Ovary (tissue), 3 donors: ENCODE data around the gene RPS2.

ENCODE experiments used
- CTCF ChIP-seq, 3 donors: fragments of 450-650 bp in 2 of 3; fragments of 200-600 bp in 1 of 3; IDR thresholded peaks; one replicate each; pipeline versions ENCODE4 v1.5.1 to v1.8.0; 2016 to 2022; ENCODE audit warnings: antibody characterized with exemption in 3 of 3, mild to moderate bottlenecking in 1 of 3
- EP300 ChIP-seq: sonication (generic); formaldehyde crosslinking; IDR thresholded peaks from one replicate; pipeline ENCODE4 v1.6.1; 2017; ENCODE audit warnings: antibody characterized with exemption
- donor health status: DM: no; HTN: no; CAD: no.

DNA sequence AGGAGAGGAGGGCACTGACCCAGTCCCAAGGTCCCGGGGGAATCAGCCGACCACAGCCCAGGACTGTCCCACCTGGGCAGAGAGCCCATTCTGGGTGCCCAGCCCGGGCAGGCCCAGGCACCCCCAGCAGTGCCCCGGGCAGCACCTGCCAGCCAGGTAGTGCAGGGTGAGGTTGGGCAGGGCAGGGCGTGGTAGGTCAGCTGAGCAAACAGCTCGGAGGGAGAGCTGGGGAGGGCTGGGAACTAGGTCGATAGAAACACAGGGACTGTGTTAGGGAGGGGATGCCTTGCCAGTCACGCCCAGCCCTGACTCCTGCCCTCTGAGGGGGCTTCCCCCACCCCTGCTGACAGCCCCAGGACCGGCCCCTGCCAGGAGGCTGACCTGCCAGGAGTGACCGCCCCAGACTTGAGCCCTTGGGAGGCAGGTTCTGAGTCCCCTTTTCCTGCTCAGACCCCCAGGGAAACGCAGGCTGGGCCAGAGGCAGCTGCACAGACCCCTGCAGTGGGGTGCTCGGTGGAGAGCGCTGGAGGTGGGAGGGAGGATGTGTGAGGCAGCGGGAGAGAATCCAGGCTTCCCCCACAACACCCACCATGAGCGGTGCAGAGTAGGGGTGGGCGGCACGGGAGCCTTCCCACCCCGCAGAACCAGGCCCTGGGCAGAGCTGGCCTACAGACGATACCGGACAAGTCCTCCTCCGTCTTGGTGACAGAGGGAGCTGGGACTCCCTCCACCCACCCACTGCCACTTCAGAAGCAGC lies 51.1 kb downstream of the RPS2 start:
- no peak for TF ChIP-seq CTCF (IDR thresholded peaks at IDR 0.05)
- no peak for TF ChIP-seq EP300
